ENCODE results near the gene TRAF1. TPM values are rescaled to one million over a fixed set of nuclear protein-coding genes. Genes with fewer than 3 reads are reported as not detected.

TRAF1 gene
- total RNA-seq, 1 donor from 2014 or later = 8.0 TPM

DNA sequence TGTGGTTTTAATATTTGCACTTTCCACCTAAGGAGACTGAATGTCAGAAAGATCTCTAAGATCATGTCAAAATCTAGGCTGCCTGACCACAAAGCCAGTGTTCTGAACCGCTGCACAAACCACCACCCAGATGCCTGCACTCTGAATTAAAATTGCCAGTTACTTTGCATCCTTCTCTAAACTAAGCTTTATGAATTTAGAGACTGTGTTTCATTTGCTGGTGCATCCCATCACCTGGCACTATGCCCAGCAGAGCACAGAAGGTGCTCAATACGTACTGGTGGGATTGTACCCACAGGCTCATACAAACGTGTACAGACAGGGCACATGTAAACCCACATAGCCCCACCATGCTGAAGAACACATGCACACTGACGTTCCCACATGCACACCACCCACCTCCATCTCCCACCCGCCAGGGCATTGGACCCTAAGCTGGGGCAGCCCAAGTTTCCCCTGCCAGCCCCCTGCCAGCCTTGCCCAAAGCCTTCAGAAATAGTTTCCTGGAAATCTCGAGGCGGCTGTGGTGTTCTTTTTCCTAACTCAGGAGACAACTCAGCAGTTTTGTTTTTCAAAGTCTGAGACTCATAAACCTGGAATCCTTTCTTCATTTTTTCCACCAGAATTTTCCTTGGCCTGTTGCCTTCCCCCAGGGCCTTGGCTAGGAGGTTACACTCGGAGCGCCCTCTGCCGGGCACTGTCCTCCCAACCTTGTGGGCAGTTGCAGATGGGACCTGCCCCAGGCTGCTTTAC lies 9.6 kb upstream of the TRAF1 start:
- peak; percentile 77 to 93 for DNase-seq (ENCODE audit: low spot score in 2 of 2, unreplicated experiment in 2 of 2)
- peak overlapping the region; percentile 98 for H3K27ac Mint-ChIP-seq
- H3K27me3 Mint-ChIP-seq (ENCODE audit: low read depth) = peaks cover 11% of the 10 kb centered on the region
- peaks cover 34% of the 10 kb centered on the region for H3K4me1 Mint-ChIP-seq
- H3K4me3 Mint-ChIP-seq = no peak overlapping the region
- no peaks in the 10 kb centered on the region for H3K36me3 Mint-ChIP-seq
- TF ChIP-seq, protein P1, sequence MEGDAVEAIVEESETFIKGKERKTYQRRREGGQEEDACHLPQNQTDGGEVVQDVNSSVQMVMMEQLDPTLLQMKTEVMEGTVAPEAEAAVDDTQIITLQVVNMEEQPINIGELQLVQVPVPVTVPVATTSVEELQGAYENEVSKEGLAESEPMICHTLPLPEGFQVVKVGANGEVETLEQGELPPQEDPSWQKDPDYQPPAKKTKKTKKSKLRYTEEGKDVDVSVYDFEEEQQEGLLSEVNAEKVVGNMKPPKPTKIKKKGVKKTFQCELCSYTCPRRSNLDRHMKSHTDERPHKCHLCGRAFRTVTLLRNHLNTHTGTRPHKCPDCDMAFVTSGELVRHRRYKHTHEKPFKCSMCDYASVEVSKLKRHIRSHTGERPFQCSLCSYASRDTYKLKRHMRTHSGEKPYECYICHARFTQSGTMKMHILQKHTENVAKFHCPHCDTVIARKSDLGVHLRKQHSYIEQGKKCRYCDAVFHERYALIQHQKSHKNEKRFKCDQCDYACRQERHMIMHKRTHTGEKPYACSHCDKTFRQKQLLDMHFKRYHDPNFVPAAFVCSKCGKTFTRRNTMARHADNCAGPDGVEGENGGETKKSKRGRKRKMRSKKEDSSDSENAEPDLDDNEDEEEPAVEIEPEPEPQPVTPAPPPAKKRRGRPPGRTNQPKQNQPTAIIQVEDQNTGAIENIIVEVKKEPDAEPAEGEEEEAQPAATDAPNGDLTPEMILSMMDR (IDR thresholded peaks at IDR 0.05; ENCODE audit: unreplicated experiment) = peak; percentile 73
- no peaks in the 10 kb centered on the region for H3K9me3 Mint-ChIP-seq

- DNase-seq (ENCODE audit: low spot score in 2 of 2, unreplicated experiment in 2 of 2) = peak; percentile 78 to 96
- Mint-ChIP-seq H3K4me3 (peak overlapping the region; percentile 37), H3K4me1 (peaks cover 29% of the 10 kb centered on the region), H3K27ac (peak overlapping the region; percentile 98), H3K36me3 (no peaks in the 10 kb centered on the region), H3K27me3 (ENCODE audit: low read depth) (peaks cover 6% of the 10 kb centered on the region), H3K9me3 (no peaks in the 10 kb centered on the region)
- TF ChIP-seq, protein P1 (IDR thresholded peaks at IDR 0.05; ENCODE audit: unreplicated experiment) = no peak
These were observed 8.8 kb upstream of the TRAF1 start for GRCh38 chr9:120935383-120935857.

DNA sequence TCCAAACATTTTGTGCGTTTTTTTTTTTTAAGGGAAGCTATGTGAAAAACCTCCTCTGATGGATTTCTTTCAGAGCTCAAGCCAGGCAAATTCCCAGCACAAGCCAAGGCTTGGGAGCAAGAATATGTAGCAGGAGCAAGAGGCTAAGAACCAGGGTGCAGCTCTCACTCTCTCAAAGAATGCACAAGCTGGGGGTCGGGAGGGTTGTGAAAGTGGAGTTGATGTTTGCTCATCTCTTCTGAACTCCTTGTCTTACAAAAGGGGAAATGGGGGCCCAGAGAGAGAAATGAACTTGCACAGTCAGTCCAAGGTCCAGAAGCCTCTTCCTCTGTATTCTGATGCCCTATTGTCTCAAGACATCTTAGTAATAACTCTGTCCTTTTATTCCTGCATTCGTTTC lies 7.7 kb upstream of the TRAF1 start:
- no peak overlapping the region for H3K4me3 Mint-ChIP-seq
- peak overlapping the region; percentile 47 for H3K27ac Mint-ChIP-seq
- no peaks in the 10 kb centered on the region for H3K36me3 Mint-ChIP-seq
- H3K27me3 Mint-ChIP-seq (ENCODE audit: low read depth) = peaks cover 6% of the 10 kb centered on the region
- no peak for DNase-seq (ENCODE audit: low spot score in 2 of 2, unreplicated experiment in 2 of 2)
- peaks cover 29% of the 10 kb centered on the region for H3K4me1 Mint-ChIP-seq
- no peaks in the 10 kb centered on the region for H3K9me3 Mint-ChIP-seq
- TF ChIP-seq, protein P1 (IDR thresholded peaks at IDR 0.05; ENCODE audit: unreplicated experiment) = no peak

- Mint-ChIP-seq H3K27me3 (ENCODE audit: low read depth) (peaks cover 6% of the 10 kb centered on the region), H3K36me3 (no peaks in the 10 kb centered on the region), H3K4me1 (peaks cover 29% of the 10 kb centered on the region), H3K4me3 (no peak overlapping the region), H3K27ac (no peak overlapping the region), H3K9me3 (no peaks in the 10 kb centered on the region)
- DNase-seq (ENCODE audit: low spot score in 2 of 2, unreplicated experiment in 2 of 2) = no peak
- TF ChIP-seq, protein P1 (IDR thresholded peaks at IDR 0.05; ENCODE audit: unreplicated experiment) = no peak
These were observed 6.9 kb upstream of the TRAF1 start for GRCh38 chr9:120933310-120934055.

DNA sequence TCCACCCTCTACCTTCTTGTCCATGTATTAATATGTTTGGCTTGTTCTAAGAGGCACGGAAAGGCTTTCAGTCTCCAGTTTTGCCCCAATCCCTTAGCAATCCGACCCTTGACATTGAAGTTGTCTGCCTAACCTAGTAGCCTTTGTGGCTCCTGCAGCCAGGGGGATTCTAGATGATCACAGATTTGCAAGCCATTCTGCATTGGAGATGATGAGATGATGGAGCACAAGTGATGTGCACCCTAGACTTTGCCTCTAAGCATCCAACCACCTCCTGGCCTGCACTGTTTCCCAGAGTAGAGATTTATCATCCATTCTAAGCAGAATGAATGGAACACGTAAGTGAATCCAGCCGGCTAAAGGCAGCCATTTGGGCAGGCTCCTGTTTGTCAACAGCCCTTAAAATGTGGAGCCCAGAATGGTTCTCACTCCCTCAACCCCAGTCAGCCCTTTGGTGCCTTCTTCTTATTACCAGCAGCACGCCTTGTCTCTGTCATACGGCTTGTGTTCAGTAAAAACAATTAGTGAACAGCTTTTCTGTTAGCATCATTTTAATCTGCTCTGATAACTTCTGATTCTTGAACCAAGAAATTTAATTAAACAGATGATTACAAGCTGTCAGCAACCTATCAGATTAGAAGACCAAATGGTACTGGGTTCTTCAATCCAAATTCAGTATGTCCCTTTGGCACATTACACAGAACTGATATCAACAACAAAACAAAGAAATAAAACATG lies 5.7 kb upstream of the TRAF1 start:
- peak in 1 of 2 experiments; percentile 7 for DNase-seq (ENCODE audit: low spot score in 2 of 2, unreplicated experiment in 2 of 2)
- Mint-ChIP-seq H3K27ac (peak overlapping the region; percentile 6), H3K9me3 (no peaks in the 10 kb centered on the region), H3K36me3 (no peaks in the 10 kb centered on the region), H3K4me1 (peaks cover 32% of the 10 kb centered on the region), H3K4me3 (no peak overlapping the region), H3K27me3 (ENCODE audit: low read depth) (peaks cover 6% of the 10 kb centered on the region)
- TF ChIP-seq, protein P1 (IDR thresholded peaks at IDR 0.05; ENCODE audit: unreplicated experiment) = no peak
